Skeletal muscle tissue (tissue), 4 donors: Measurements from ENCODE around the gene SPDEF. TPM values are rescaled to one million over a fixed set of nuclear protein-coding genes. Genes with fewer than 3 reads are reported as not detected.

Experiments
- H3K27ac ChIP-seq: one replicate; pipeline ENCODE4 v1.7.0; 2013; ENCODE audit warnings: mild to moderate bottlenecking, low read depth, low read length, inconsistent platforms
- H3K27me3 ChIP-seq, 3 donors: one replicate each; pipeline ENCODE4 v1.7.0; 2013; ENCODE audit warnings: low read length in 3 of 3; ENCODE audit not compliant: control insufficient read depth in 3 of 3, insufficient read depth in 3 of 3
- H3K36me3 ChIP-seq, 3 donors: one replicate each; pipeline ENCODE4 v1.7.0; 2013; ENCODE audit warnings: low read length in 3 of 3; ENCODE audit not compliant: control insufficient read depth in 3 of 3, insufficient read depth in 3 of 3
- H3K4me1 ChIP-seq, 3 donors: one replicate each; pipeline ENCODE4 v1.7.0; 2013; ENCODE audit warnings: low read length in 3 of 3, mild to moderate bottlenecking in 3 of 3; ENCODE audit not compliant: control insufficient read depth in 3 of 3, insufficient read depth in 3 of 3
- H3K4me3 ChIP-seq, 3 donors: one replicate each; pipeline ENCODE4 v1.7.0; 2013; ENCODE audit warnings: low read length in 3 of 3
- H3K9ac ChIP-seq, 3 donors: one replicate each; pipeline ENCODE4 v1.7.0; 2013; ENCODE audit warnings: low read length in 3 of 3, mild to moderate bottlenecking in 3 of 3, moderate library complexity in 2 of 3, low read depth in 1 of 3
- H3K9me3 ChIP-seq, 3 donors: one replicate each; pipeline ENCODE4 v1.7.0; 2013; ENCODE audit warnings: low read length in 3 of 3; ENCODE audit not compliant: control insufficient read depth in 3 of 3
- total RNA-seq: library from RNA; depleted of rRNA; stranded (reverse); fragments of >200 nt; gene quantifications from one replicate; pipeline ENCODE4 v1.2.3, GENCODE V29; 2014
- donor health status: Osteomylitis.

Gene SPDEF
- total RNA-seq, 1 donor from 2014 or later, result not detected

GRCh38 chr6:34557228-34557627, 1.1 kb upstream of the SPDEF start:
- Histone ChIP-seq H3K4me1 (no peaks in the 10 kb centered on the region), H3K36me3 (no peaks in the 10 kb centered on the region), H3K9me3 (peaks cover 0 to 6% (median 3%) of the 10 kb centered on the region in 3 donors), H3K27ac (no peak overlapping the region), H3K9ac (no peak overlapping the region), H3K27me3 (peaks cover 0 to 2% (median 0%) of the 10 kb centered on the region in 3 donors), H3K4me3 (no peak overlapping the region)

- Histone ChIP-seq H3K4me1 (no peaks in the 10 kb centered on the region), H3K9ac (no peak overlapping the region), H3K9me3 (peaks cover 0 to 6% (median 3%) of the 10 kb centered on the region in 3 donors), H3K36me3 (no peaks in the 10 kb centered on the region), H3K27ac (no peak overlapping the region), H3K4me3 (no peak overlapping the region), H3K27me3 (peaks cover 0 to 2% (median 0%) of the 10 kb centered on the region in 3 donors)
These were observed 364 bp upstream of the SPDEF start for GRCh38 chr6:34556493-34556892.

- Histone ChIP-seq H3K36me3 (no peaks in the 10 kb centered on the region), H3K27ac (no peak overlapping the region), H3K9ac (no peak overlapping the region), H3K9me3 (peaks cover 0 to 6% (median 3%) of the 10 kb centered on the region in 3 donors), H3K4me1 (no peaks in the 10 kb centered on the region), H3K27me3 (peaks cover 0 to 2% (median 0%) of the 10 kb centered on the region in 3 donors), H3K4me3 (no peak overlapping the region)
These were observed 801 bp downstream of the SPDEF start for GRCh38 chr6:34555328-34555727.

GRCh38 chr6:34555007-34555322, 1.2 kb downstream of the SPDEF start:
- Histone ChIP-seq H3K9ac (no peak overlapping the region), H3K27ac (no peak overlapping the region), H3K27me3 (peaks cover 0 to 2% (median 0%) of the 10 kb centered on the region in 3 donors), H3K9me3 (peaks cover 0 to 6% (median 3%) of the 10 kb centered on the region in 3 donors), H3K36me3 (no peaks in the 10 kb centered on the region), H3K4me3 (no peak overlapping the region), H3K4me1 (no peaks in the 10 kb centered on the region)

GRCh38 chr6:34554291-34555006, 1.7 kb downstream of the SPDEF start:
- no peaks in the 10 kb centered on the region for H3K36me3 ChIP-seq
- H3K9me3 ChIP-seq, result peaks cover 0 to 6% (median 3%) of the 10 kb centered on the region in 3 donors
- no peak overlapping the region for H3K27ac ChIP-seq
- peaks cover 0 to 2% (median 0%) of the 10 kb centered on the region in 3 donors for H3K27me3 ChIP-seq
- H3K4me3 ChIP-seq, result no peak overlapping the region
- H3K4me1 ChIP-seq, result no peaks in the 10 kb centered on the region
- no peak overlapping the region for H3K9ac ChIP-seq

GRCh38 chr6:34553750-34554149, 2.4 kb downstream of the SPDEF start:
- Histone ChIP-seq H3K27ac (no peak overlapping the region), H3K4me3 (no peak overlapping the region), H3K36me3 (no peaks in the 10 kb centered on the region)

GRCh38 chr6:34553146-34553545, 3.0 kb downstream of the SPDEF start:
- Histone ChIP-seq H3K9ac (no peak overlapping the region), H3K27me3 (peaks cover 0 to 7% (median 0%) of the 10 kb centered on the region in 3 donors), H3K36me3 (no peaks in the 10 kb centered on the region), H3K27ac (no peak overlapping the region), H3K9me3 (peaks cover 0 to 1% (median under 1%) of the 10 kb centered on the region in 3 donors), H3K4me3 (no peak overlapping the region), H3K4me1 (no peaks in the 10 kb centered on the region)

More at GRCh38 chr6:34553750-34554149, 2.4 kb downstream of the SPDEF start:
- peaks cover 0 to 6% (median 3%) of the 10 kb centered on the region in 3 donors for H3K9me3 ChIP-seq
- H3K27me3 ChIP-seq, result peaks cover 0 to 4% (median 0%) of the 10 kb centered on the region in 3 donors
- H3K4me1 ChIP-seq, result no peaks in the 10 kb centered on the region
- no peak overlapping the region for H3K9ac ChIP-seq

GRCh38 chr6:34552620-34553019, 3.5 kb downstream of the SPDEF start:
- no peaks in the 10 kb centered on the region for H3K36me3 ChIP-seq

GRCh38 chr6:34551720-34552119, 4.4 kb downstream of the SPDEF start:
- H3K27ac ChIP-seq, result no peak overlapping the region
- H3K27me3 ChIP-seq, result peaks cover 0 to 7% (median 0%) of the 10 kb centered on the region in 3 donors
- H3K36me3 ChIP-seq, result no peaks in the 10 kb centered on the region
- H3K9ac ChIP-seq, result no peak overlapping the region
- peaks cover 0 to 3% (median 2%) of the 10 kb centered on the region in 3 donors for H3K4me1 ChIP-seq
- H3K9me3 ChIP-seq, result no peaks in the 10 kb centered on the region
- no peak overlapping the region for H3K4me3 ChIP-seq

More at GRCh38 chr6:34552620-34553019, 3.5 kb downstream of the SPDEF start:
- Histone ChIP-seq H3K9me3 (no peaks in the 10 kb centered on the region), H3K4me1 (no peaks in the 10 kb centered on the region), H3K27ac (no peak overlapping the region), H3K9ac (no peak overlapping the region), H3K27me3 (peaks cover 0 to 7% (median 0%) of the 10 kb centered on the region in 3 donors), H3K4me3 (no peak overlapping the region)

- Histone ChIP-seq H3K36me3 (no peaks in the 10 kb centered on the region), H3K27me3 (peaks cover 0 to 7% (median 0%) of the 10 kb centered on the region in 3 donors), H3K4me3 (no peak overlapping the region), H3K27ac (no peak overlapping the region), H3K4me1 (peaks cover 0 to 3% (median 2%) of the 10 kb centered on the region in 3 donors), H3K9me3 (no peaks in the 10 kb centered on the region), H3K9ac (no peak overlapping the region)
These were observed 6.3 kb downstream of the SPDEF start for GRCh38 chr6:34549804-34550202.
